Gastrocnemius medialis (tissue), 4 donors: ENCODE results near the gene EIF5AL1.
"Not testable (repeated sequence)": the region's sequence is repeated elsewhere in the genome, so short reads cannot be mapped to it uniquely, and the experiment has no call there.

ENCODE experiments used
- CTCF ChIP-seq, 5 experiments: fragments of 450-650 bp in 3 of 5; fragments of 200-600 bp in 2 of 5; sonication (generic) in 2 of 5; IDR thresholded peaks in 4 of 5; conservative IDR thresholded peaks in 1 of 5; 1 replicate in 4 of 5; 2 replicates in 1 of 5; pipeline ENCODE4 v1.5.1; 2016 to 2019; ENCODE audit warnings: antibody characterized with exemption in 5 of 5, mild to moderate bottlenecking in 3 of 5, moderate library complexity in 3 of 5
- POLR2A ChIP-seq, 2 donors: fragments of 450-650 bp; IDR thresholded peaks; one replicate each; pipeline ENCODE4 v1.6.1; 2017; ENCODE audit warnings: antibody characterized with exemption in 2 of 2, mild to moderate bottlenecking in 2 of 2, moderate library complexity in 2 of 2

DNA sequence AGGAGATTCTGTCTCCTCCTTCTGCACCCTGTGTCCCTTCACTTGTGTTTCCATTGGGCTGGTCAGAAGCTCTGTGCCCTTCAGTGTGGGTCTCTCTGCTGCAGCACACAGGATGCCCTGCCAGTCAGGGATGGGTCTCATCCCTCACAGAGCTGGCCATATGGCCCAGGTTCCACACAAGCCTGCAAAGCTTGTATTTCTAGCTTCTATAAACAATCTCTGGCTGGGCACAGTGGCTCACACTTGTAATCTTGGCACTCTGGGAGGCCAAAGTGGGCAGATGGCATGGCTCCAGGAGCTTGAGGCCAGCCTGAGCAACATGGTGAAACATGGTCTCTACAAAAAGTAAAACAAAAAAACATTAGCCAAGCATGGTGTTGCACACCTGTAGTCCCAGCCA lies 7.0 kb upstream of the EIF5AL1 start:
- TF ChIP-seq CTCF (IDR thresholded peaks at IDR 0.05 in 4 of 5, conservative IDR thresholded peaks at IDR 0.05 in 1 of 5); POLR2A (IDR thresholded peaks at IDR 0.05): not testable (repeated sequence)
